SKM-1 (cell line): ENCODE results near the gene TDG.

Experiments used
- DNase-seq: peaks from one replicate; lab custom pipeline; 2025; ENCODE audit not compliant: unreplicated experiment; lab: John Stamatoyannopoulos, UW

TDG gene

GRCh38 chr12:103958621-103959020 lies 7.1 kb upstream of the TDG start:
- DNase-seq: no peak

GRCh38 chr12:103960616-103961227 lies 5.0 kb upstream of the TDG start:
- no peak for DNase-seq

GRCh38 chr12:103962493-103962892 lies 3.2 kb upstream of the TDG start:
- DNase-seq: no peak

GRCh38 chr12:103964805-103965204 lies 867 bp upstream of the TDG start:
- no peak for DNase-seq

GRCh38 chr12:103965255-103965589 lies 450 bp upstream of the TDG start:
- no peak for DNase-seq

GRCh38 chr12:103966736-103967135 lies 1.1 kb downstream of the TDG start:
- DNase-seq: no peak

GRCh38 chr12:103969391-103969790 lies 3.7 kb downstream of the TDG start:
- no peak for DNase-seq

- DNase-seq: no peak
Observed at GRCh38 chr12:103973909-103974308, 8.2 kb downstream of the TDG start.

- DNase-seq: no peak
Observed at GRCh38 chr12:103975368-103975767, 9.7 kb downstream of the TDG start.

- no peak for DNase-seq
Observed at GRCh38 chr12:103978384-103978982, 12.8 kb downstream of the TDG start.

GRCh38 chr12:103986829-103987228 lies 21.2 kb downstream of the TDG start:
- no peak for DNase-seq

GRCh38 chr12:103994235-103994634 lies 28.6 kb downstream of the TDG start:
- DNase-seq: no peak

- DNase-seq: no peak
Observed at GRCh38 chr12:103996595-103996994, 30.9 kb downstream of the TDG start.

- no peak for DNase-seq
Observed at GRCh38 chr12:103997286-103997900, 31.7 kb downstream of the TDG start.

GRCh38 chr12:103998976-103999375 lies 33.3 kb downstream of the TDG start:
- DNase-seq: no peak

- DNase-seq: no peak
Observed at GRCh38 chr12:104000807-104001434, 35.2 kb downstream of the TDG start.

GRCh38 chr12:104002686-104003085 lies 37.0 kb downstream of the TDG start:
- no peak for DNase-seq

GRCh38 chr12:104003596-104003995 lies 37.9 kb downstream of the TDG start:
- DNase-seq: no peak

GRCh38 chr12:104006929-104007328 lies 41.3 kb downstream of the TDG start:
- DNase-seq: no peak

GRCh38 chr12:104010121-104010520 lies 44.4 kb downstream of the TDG start:
- DNase-seq: no peak

GRCh38 chr12:104010606-104011169 lies 45.0 kb downstream of the TDG start:
- no peak for DNase-seq

GRCh38 chr12:104011253-104011652 lies 45.6 kb downstream of the TDG start:
- DNase-seq: no peak
